Omental fat pad (tissue), 4 donors: ENCODE data around the gene RNLS. TPM values are rescaled to one million over a fixed set of nuclear protein-coding genes. Genes with fewer than 3 reads are reported as not detected.

Source experiments
- ATAC-seq: fragments of 150-250 bp; one replicate; pipeline ENCODE4 v1.9.1; 2016; ENCODE audit warnings: mild to moderate bottlenecking, moderate library complexity; ENCODE audit not compliant: low FRiP score
- DNase-seq: peaks from one replicate; pipeline ENCODE4 v3.0.0-alpha.2; 2019; ENCODE audit warnings: low spot score
- CTCF ChIP-seq, 3 donors: fragments of 450-650 bp; IDR thresholded peaks; one replicate each; pipeline ENCODE4 v1.5.1; 2016 to 2017; ENCODE audit warnings: antibody characterized with exemption in 3 of 3, mild to moderate bottlenecking in 3 of 3, moderate library complexity in 2 of 3
- total RNA-seq, 4 donors: library from RNA; depleted of rRNA; stranded (reverse); fragments of >200 nt; gene quantifications; one replicate each; pipeline ENCODE4 v1.1.0, GENCODE V29; 2016

Gene RNLS
- total RNA-seq, 4 donors from 2014 or later, result 13.3 to 24.7 (median 18.3) TPM

- TF ChIP-seq CTCF (IDR thresholded peaks at IDR 0.05), result no peak
- DNase-seq (no peak), ATAC-seq (no peak)
Measured at GRCh38 chr10:88450201-88450600, 132.9 kb downstream of the RNLS start.

- DNase-seq (no peak), ATAC-seq (no peak)
- no peak for TF ChIP-seq CTCF (IDR thresholded peaks at IDR 0.05)
Measured at GRCh38 chr10:88442716-88443115, 140.4 kb downstream of the RNLS start.

GRCh38 chr10:88440541-88440940 lies 142.6 kb downstream of the RNLS start:
- DNase-seq (no peak), ATAC-seq (no peak)
- no peak for TF ChIP-seq CTCF (IDR thresholded peaks at IDR 0.05)

- DNase-seq, result no peak
- ATAC-seq, result no peak
- no peak for TF ChIP-seq CTCF (IDR thresholded peaks at IDR 0.05)
Measured at GRCh38 chr10:88439932-88440331, 143.2 kb downstream of the RNLS start.

- ATAC-seq (no peak), DNase-seq (no peak)
- TF ChIP-seq CTCF (IDR thresholded peaks at IDR 0.05), result no peak
Measured at GRCh38 chr10:88437411-88437810, 145.7 kb downstream of the RNLS start.

GRCh38 chr10:88433565-88434186 lies 149.4 kb downstream of the RNLS start:
- ATAC-seq (peak; percentile 48), DNase-seq (no peak)
- no peak for TF ChIP-seq CTCF (IDR thresholded peaks at IDR 0.05)

- no peak for DNase-seq
- TF ChIP-seq CTCF (IDR thresholded peaks at IDR 0.05), result no peak
- no peak for ATAC-seq
Measured at GRCh38 chr10:88431103-88431502, 152.0 kb downstream of the RNLS start.
